ENCODE data around the gene PTCH1.

DNA sequence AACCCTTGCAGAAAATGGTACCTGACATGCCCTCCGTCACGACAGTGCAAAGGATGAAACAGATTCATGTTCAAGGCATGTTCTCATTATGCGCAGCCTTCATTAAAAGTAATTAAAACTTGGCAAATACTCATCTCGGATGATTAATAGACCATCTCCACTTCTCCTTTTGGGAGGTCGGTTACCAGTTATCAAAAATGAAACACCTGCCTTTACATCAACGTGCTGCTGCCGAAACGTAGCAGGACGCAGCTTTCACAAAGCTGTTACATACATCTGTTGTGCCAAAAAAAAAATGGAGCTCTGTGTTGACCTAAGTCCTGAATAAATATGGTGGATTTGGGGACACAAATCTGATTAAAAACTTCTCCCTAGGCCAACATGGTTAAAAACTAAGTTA, 75.7 kb downstream of the PTCH1 start:
- no peak for TF ChIP-seq CTCF (IDR thresholded peaks at IDR 0.05)
- TF ChIP-seq POLR2A (IDR thresholded peaks at IDR 0.05): no peak
